ENCODE measurements around the gene NRG3.

- TF ChIP-seq POLR2A (IDR thresholded peaks at IDR 0.05; ENCODE audit: low read depth, low read length) (no peak), POLR2AphosphoS5 (IDR thresholded peaks at IDR 0.05; ENCODE audit: low read depth, low read length) (no peak), TAF1 (IDR thresholded peaks at IDR 0.05; ENCODE audit: low read depth, low read length) (no peak)
Measured at GRCh38 chr10:82477776-82478175, 602.8 kb downstream of the NRG3 start.

Measured in GM12891 (cell line).